Measurements from ENCODE around the gene FERD3L. TPM values are rescaled to one million over a fixed set of nuclear protein-coding genes. Genes with fewer than 3 reads are reported as not detected.

FERD3L gene
- total and polyA plus RNA-seq, 4 donors: not detected

DNA sequence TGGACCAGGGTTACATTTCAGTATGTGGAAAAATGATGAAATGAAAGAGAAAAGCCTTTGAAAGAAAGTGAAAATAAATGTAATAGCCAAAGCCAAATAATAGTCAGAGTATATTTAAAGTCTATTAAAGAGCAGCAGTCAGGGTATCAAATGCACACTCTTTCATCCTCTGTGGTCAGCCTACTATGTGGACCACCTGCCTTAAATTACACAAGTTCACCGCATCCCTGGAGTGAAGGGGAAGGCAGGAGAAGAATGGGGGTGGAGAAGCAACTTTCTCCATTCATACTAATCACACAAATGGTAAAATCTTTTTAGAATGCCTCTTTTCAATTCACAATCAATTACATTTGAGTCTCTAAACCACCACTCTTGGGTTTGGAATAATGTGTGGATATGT lies 43.7 kb downstream of the FERD3L start:
- Histone ChIP-seq H3K4me3 (ENCODE audit: low read depth in 1 of 3, low read length in 3 of 3) (no peak overlapping the region), H3K27ac (ENCODE audit: low read depth in 1 of 2, low read length in 2 of 2) (no peak overlapping the region), H3K4me1 (ENCODE audit: control insufficient read depth in 4 of 4, insufficient read depth in 4 of 4, low read length in 3 of 4) (peaks cover 0 to 3% (median 0%) of the 10 kb centered on the region in 4 donors), H3K36me3 (ENCODE audit: control insufficient read depth in 4 of 4, insufficient read depth in 3 of 4, low read depth in 1 of 4, low read length in 3 of 4) (no peaks in the 10 kb centered on the region), H3K9ac (ENCODE audit: low read depth in 1 of 2, low read length in 2 of 2) (no peak overlapping the region), H3K9me3 (ENCODE audit: control insufficient read depth in 4 of 4, low read length in 3 of 4) (no peaks in the 10 kb centered on the region), H3K27me3 (ENCODE audit: control insufficient read depth in 4 of 4, insufficient read depth in 4 of 4, low read length in 3 of 4) (peaks cover 0 to 16% (median 9%) of the 10 kb centered on the region in 4 donors)
- 74% methylated on average over 1 of the region's 1 CpG for WGBS
- TF ChIP-seq ATF3 (IDR thresholded peaks at IDR 0.05) (no peak), TAF1 (conservative IDR thresholded peaks at IDR 0.05) (no peak), FOXA1 (IDR thresholded peaks at IDR 0.05) (no peak), MAX (IDR thresholded peaks at IDR 0.05) (no peak), REST (IDR thresholded peaks at IDR 0.05) (no peak), SP1 (IDR thresholded peaks at IDR 0.05) (no peak), GABPA (IDR thresholded peaks at IDR 0.05 in 1 of 2, conservative IDR thresholded peaks at IDR 0.05 in 1 of 2) (no peak), NR2F2 (IDR thresholded peaks at IDR 0.05) (no peak), YY1 (IDR thresholded peaks at IDR 0.05) (no peak), RXRA (IDR thresholded peaks at IDR 0.05) (no peak), RAD21 (IDR thresholded peaks at IDR 0.05) (no peak), FOXA2 (IDR thresholded peaks at IDR 0.05) (no peak), JUND (IDR thresholded peaks at IDR 0.05) (no peak), HNF4A (conservative IDR thresholded peaks at IDR 0.05) (no peak), EGR1 (IDR thresholded peaks at IDR 0.05; ENCODE audit: low read depth in 2 of 2) (no peak)
- TF ChIP-seq, protein P1, sequence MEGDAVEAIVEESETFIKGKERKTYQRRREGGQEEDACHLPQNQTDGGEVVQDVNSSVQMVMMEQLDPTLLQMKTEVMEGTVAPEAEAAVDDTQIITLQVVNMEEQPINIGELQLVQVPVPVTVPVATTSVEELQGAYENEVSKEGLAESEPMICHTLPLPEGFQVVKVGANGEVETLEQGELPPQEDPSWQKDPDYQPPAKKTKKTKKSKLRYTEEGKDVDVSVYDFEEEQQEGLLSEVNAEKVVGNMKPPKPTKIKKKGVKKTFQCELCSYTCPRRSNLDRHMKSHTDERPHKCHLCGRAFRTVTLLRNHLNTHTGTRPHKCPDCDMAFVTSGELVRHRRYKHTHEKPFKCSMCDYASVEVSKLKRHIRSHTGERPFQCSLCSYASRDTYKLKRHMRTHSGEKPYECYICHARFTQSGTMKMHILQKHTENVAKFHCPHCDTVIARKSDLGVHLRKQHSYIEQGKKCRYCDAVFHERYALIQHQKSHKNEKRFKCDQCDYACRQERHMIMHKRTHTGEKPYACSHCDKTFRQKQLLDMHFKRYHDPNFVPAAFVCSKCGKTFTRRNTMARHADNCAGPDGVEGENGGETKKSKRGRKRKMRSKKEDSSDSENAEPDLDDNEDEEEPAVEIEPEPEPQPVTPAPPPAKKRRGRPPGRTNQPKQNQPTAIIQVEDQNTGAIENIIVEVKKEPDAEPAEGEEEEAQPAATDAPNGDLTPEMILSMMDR (IDR thresholded peaks at IDR 0.05; ENCODE audit: low read depth, low read length, missing input control): no peak
- TF ChIP-seq, protein P2, sequence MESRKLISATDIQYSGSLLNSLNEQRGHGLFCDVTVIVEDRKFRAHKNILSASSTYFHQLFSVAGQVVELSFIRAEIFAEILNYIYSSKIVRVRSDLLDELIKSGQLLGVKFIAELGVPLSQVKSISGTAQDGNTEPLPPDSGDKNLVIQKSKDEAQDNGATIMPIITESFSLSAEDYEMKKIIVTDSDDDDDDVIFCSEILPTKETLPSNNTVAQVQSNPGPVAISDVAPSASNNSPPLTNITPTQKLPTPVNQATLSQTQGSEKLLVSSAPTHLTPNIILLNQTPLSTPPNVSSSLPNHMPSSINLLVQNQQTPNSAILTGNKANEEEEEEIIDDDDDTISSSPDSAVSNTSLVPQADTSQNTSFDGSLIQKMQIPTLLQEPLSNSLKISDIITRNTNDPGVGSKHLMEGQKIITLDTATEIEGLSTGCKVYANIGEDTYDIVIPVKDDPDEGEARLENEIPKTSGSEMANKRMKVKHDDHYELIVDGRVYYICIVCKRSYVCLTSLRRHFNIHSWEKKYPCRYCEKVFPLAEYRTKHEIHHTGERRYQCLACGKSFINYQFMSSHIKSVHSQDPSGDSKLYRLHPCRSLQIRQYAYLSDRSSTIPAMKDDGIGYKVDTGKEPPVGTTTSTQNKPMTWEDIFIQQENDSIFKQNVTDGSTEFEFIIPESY (IDR thresholded peaks at IDR 0.05): no peak
- no peak for DNase-seq (ENCODE audit: low spot score)
